Large intestine (tissue), 1 donor: ENCODE results near the gene TNFAIP1. TPM values are rescaled to one million over a fixed set of nuclear protein-coding genes. Genes with fewer than 3 reads are reported as not detected.

Source experiments
- polyA plus RNA-seq: library from polyadenylated mRNA; unstranded; fragments of 120-200 nt; gene quantifications from one replicate; pipeline ENCODE4 v1.2.1, GENCODE V29; 2013

Gene TNFAIP1
- polyA plus RNA-seq, 1 donor, result 31.8 TPM

Other genes starting within 250 kb of the TNFAIP1 start
- gene TMEM97, start 16.6 kb upstream of the TNFAIP1 start, polyA plus RNA-seq, result 31.0 TPM
- gene IFT20, start 289 bp upstream of the TNFAIP1 start, polyA plus RNA-seq, result 46.6 TPM
- 68.2 TPM for gene POLDIP2, start 21.8 kb downstream of the TNFAIP1 start, polyA plus RNA-seq
- not detected for gene SEBOX, start 29.4 kb downstream of the TNFAIP1 start, polyA plus RNA-seq
- 12.2 TPM for gene VTN, start 34.5 kb downstream of the TNFAIP1 start, polyA plus RNA-seq
- gene SARM1, start 35.9 kb downstream of the TNFAIP1 start, polyA plus RNA-seq, result 17.0 TPM
- gene SLC46A1, start 70.5 kb downstream of the TNFAIP1 start, polyA plus RNA-seq, result 13.7 TPM
- 10.7 TPM for gene SLC13A2, start 137.9 kb downstream of the TNFAIP1 start, polyA plus RNA-seq
- gene FOXN1, start 170.6 kb downstream of the TNFAIP1 start, polyA plus RNA-seq, result 0.04 TPM
- gene UNC119, start 216.9 kb downstream of the TNFAIP1 start, polyA plus RNA-seq, result 48.9 TPM
- gene PIGS, start 235.8 kb downstream of the TNFAIP1 start, polyA plus RNA-seq, result 88.7 TPM
- gene ALDOC, start 241.1 kb downstream of the TNFAIP1 start, polyA plus RNA-seq, result 15.0 TPM